IMR-90 (cell line): ENCODE results near the gene MCTP2. TPM values are rescaled to one million over a fixed set of nuclear protein-coding genes. Genes with fewer than 3 reads are reported as not detected.

ENCODE experiments used
- ATAC-seq: fragments of 200-7000 bp; cut with Tn5 transposase; 2 replicates; pipeline ENCODE4 v1.9.1; 2020; ENCODE audit warnings: low read depth, mild to moderate bottlenecking, moderate library complexity
- BruUV-seq: library from RNA; stranded (reverse); fragments of 400-500 nt; replicated peaks from 2 replicates; lab custom pipeline; 2021; lab: Mats Ljungman, UMichigan
- CTCF ChIA-PET: fragments of 300-600 bp; formaldehyde crosslinking; extraction: SDS; loops from one replicate; lab custom pipeline; 2021; ENCODE audit warnings: antibody characterized with exemption; lab: Yijun Ruan, JAX
- POLR2A ChIA-PET: fragments of 300-600 bp; sonication (Branson Sonifier 250); formaldehyde crosslinking; loops from one replicate; lab custom pipeline; 2022; ENCODE audit warnings: antibody characterized with exemption; ENCODE audit not compliant: unreplicated experiment; lab: Charles Lee
- DNase-seq: peaks from one replicate; pipeline ENCODE4 v3.0.0; 2013
- H2AFZ ChIP-seq: replicated peaks from 2 replicates; pipeline ENCODE3; 2013; ENCODE audit warnings: low read length, mild to moderate bottlenecking; ENCODE audit not compliant: poor library complexity
- H2AK5ac ChIP-seq: 2 replicates; pipeline ENCODE4 v1.6.1; 2013; ENCODE audit warnings: low read depth, low read length, inconsistent platforms
- H2AK9ac ChIP-seq: replicated peaks from 2 replicates; pipeline ENCODE3; 2013; ENCODE audit warnings: mild to moderate bottlenecking, low read depth, low read length, moderate library complexity; ENCODE audit not compliant: poor library complexity
- H2BK120ac ChIP-seq: 2 replicates; pipeline ENCODE4 v1.6.1; 2013; ENCODE audit warnings: low read depth, low read length, inconsistent platforms
- H2BK15ac ChIP-seq: 3 replicates; pipeline ENCODE4 v1.6.1; 2013; ENCODE audit warnings: low read depth, low read length, inconsistent platforms
- H2BK20ac ChIP-seq: 2 replicates; pipeline ENCODE4 v1.6.1; 2013; ENCODE audit warnings: low read depth, mild to moderate bottlenecking, inconsistent platforms, low read length, moderate library complexity
- H2BK5ac ChIP-seq: 2 replicates; pipeline ENCODE4 v1.6.1; 2013; ENCODE audit warnings: mild to moderate bottlenecking, low read depth, low read length, inconsistent platforms; ENCODE audit not compliant: poor library complexity, severe bottlenecking
- H3K14ac ChIP-seq: replicated peaks from 2 replicates; pipeline ENCODE4 v1.6.1; 2013; ENCODE audit warnings: low read depth, low read length, inconsistent platforms
- H3K18ac ChIP-seq: 2 replicates; pipeline ENCODE4 v1.6.1; 2013; ENCODE audit warnings: low read depth, low read length, control low read depth
- H3K23ac ChIP-seq: 2 replicates; pipeline ENCODE4 v1.6.1; 2013; ENCODE audit warnings: low read depth, low read length, inconsistent platforms
- H3K27ac ChIP-seq: 2 replicates; pipeline ENCODE4 v1.5.1; 2013; ENCODE audit warnings: mild to moderate bottlenecking, control low read depth, low read length; ENCODE audit not compliant: insufficient read depth
- H3K27me3 ChIP-seq: 2 replicates; pipeline ENCODE4 v1.6.1; 2013; ENCODE audit warnings: low read length; ENCODE audit not compliant: control insufficient read depth, insufficient read depth
- H3K36me3 ChIP-seq: 2 replicates; pipeline ENCODE4 v1.6.1; 2013; ENCODE audit warnings: low read length, mixed read lengths; ENCODE audit not compliant: control insufficient read depth, insufficient read depth
- H3K4ac ChIP-seq: 2 replicates; pipeline ENCODE4 v1.6.1; 2013; ENCODE audit warnings: low read depth, low read length, inconsistent platforms
- H3K4me1 ChIP-seq: 2 replicates; pipeline ENCODE4 v1.6.1; 2013; ENCODE audit warnings: low read length, mixed read lengths; ENCODE audit not compliant: control insufficient read depth, insufficient read depth
- H3K4me2 ChIP-seq: 2 replicates; pipeline ENCODE4 v1.6.1; 2013; ENCODE audit warnings: low read depth, mild to moderate bottlenecking, control low read depth, low read length, moderate library complexity
- H3K4me3 ChIP-seq: 2 replicates; pipeline ENCODE4 v1.5.1; 2013; ENCODE audit warnings: low read depth, mild to moderate bottlenecking, control low read depth, low read length, moderate library complexity; ENCODE audit not compliant: insufficient read depth
- H3K56ac ChIP-seq: 2 replicates; pipeline ENCODE4 v1.6.1; 2013; ENCODE audit warnings: low read length, inconsistent platforms; ENCODE audit not compliant: insufficient read depth; ENCODE audit errors: extremely low read depth
- H3K79me1 ChIP-seq, 2 experiments: 2 replicates each; pipeline ENCODE4 v1.6.1; 2013; ENCODE audit warnings: low read length in 2 of 2, inconsistent platforms in 1 of 2, low read depth in 1 of 2
- H3K9ac ChIP-seq: 2 replicates; pipeline ENCODE4 v1.6.1; 2013; ENCODE audit warnings: low read depth, low read length, control low read depth
- H3K9me1 ChIP-seq: 2 replicates; pipeline ENCODE4 v1.6.1; 2013; ENCODE audit warnings: low read length, inconsistent platforms; ENCODE audit not compliant: insufficient read depth
- H3K9me3 ChIP-seq: 2 replicates; pipeline ENCODE4 v1.6.1; 2013; ENCODE audit warnings: low read length; ENCODE audit not compliant: control insufficient read depth, insufficient read depth
- H4K20me1 ChIP-seq: 2 replicates; pipeline ENCODE4 v1.6.1; 2013; ENCODE audit warnings: low read length, inconsistent platforms; ENCODE audit not compliant: insufficient read depth
- H4K5ac ChIP-seq: 2 replicates; pipeline ENCODE4 v1.6.1; 2013; ENCODE audit warnings: mild to moderate bottlenecking, low read depth, low read length, control low read depth
- H4K8ac ChIP-seq, 2 experiments: 2 replicates each; pipeline ENCODE4 v1.6.1; 2013; ENCODE audit warnings: low read depth in 2 of 2, low read length in 2 of 2, control low read depth in 1 of 2, inconsistent platforms in 1 of 2
- H4K91ac ChIP-seq: 2 replicates; pipeline ENCODE4 v1.6.1; 2013; ENCODE audit warnings: low read depth, low read length, inconsistent platforms; ENCODE audit not compliant: insufficient read depth
- BHLHE40 ChIP-seq: fragments of 150-350 bp; IDR thresholded peaks from 2 replicates; pipeline ENCODE4 v1.6.1; 2016; ENCODE audit warnings: mild to moderate bottlenecking, low read depth, low read length
- MAZ ChIP-seq: IDR thresholded peaks from 2 replicates; pipeline ENCODE4 v1.6.1; 2012; ENCODE audit warnings: low read depth, mild to moderate bottlenecking, low read length, improper control_type of control experiment, moderate library complexity, borderline replicate concordance
- NFE2L2 ChIP-seq: fragments of 150-350 bp; IDR thresholded peaks from 2 replicates; pipeline ENCODE4 v1.6.1; 2016; ENCODE audit warnings: low read depth, mild to moderate bottlenecking, low read length
- POLR2A ChIP-seq: IDR thresholded peaks from 2 replicates; pipeline ENCODE4 v1.6.1; 2012; ENCODE audit warnings: mild to moderate bottlenecking, low read depth, low read length
- RCOR1 ChIP-seq: IDR thresholded peaks from 2 replicates; pipeline ENCODE4 v1.6.1; 2012; ENCODE audit warnings: mild to moderate bottlenecking, low read length, improper control_type of control experiment; ENCODE audit not compliant: insufficient replicate concordance
- WGBS, 2 experiments: methylation state at CpG; one replicate each; pipeline versions ENCODE4 v1.1.5 to v1.1.7; 2013; ENCODE audit warnings: missing lambda C conversion rate in 2 of 2; ENCODE audit not compliant: insufficient read length in 1 of 2; ENCODE audit errors: extremely low coverage in 2 of 2; 5-methylcytosine and 5-hydroxymethylcytosine counted together
- dilution Hi-C: fragments of 300-500 bp; cut with HindIII; formaldehyde crosslinking; loops from one replicate; pipeline ENCODE4 v1.14.3; 2018; ENCODE audit warnings: low sequenced_read_pairs; ENCODE audit not compliant: unreplicated experiment
- in situ Hi-C: fragments of 300-500 bp; cut with MboI; formaldehyde crosslinking; loops from 3 replicates; pipeline ENCODE4 v1.14.3; 2019; ENCODE audit warnings: low sequenced_read_pairs, inconsistent platforms, mixed read lengths
- intact Hi-C: fragments of 100-400 bp; cut with micrococcal nuclease; formaldehyde crosslinking; loops from 2 replicates; pipeline ENCODE4 v1.10.0; 2022
- polyA plus RNA-seq, 3 experiments: library from polyadenylated mRNA; depleted of rRNA; stranded (reverse); fragments of >200 nt; gene quantifications; 2 replicates each; pipeline ENCODE4 v1.2.3, GENCODE V29; 2012; ENCODE audit warnings: low replicate concordance in 1 of 3
- total RNA-seq: library from RNA; depleted of rRNA; stranded (reverse); fragments of >200 nt; gene quantifications from 2 replicates; pipeline ENCODE4 v1.2.3, GENCODE V29; 2012

Gene MCTP2
- total and polyA plus RNA-seq, 2 of the 4 experiments (the other 2 are of a cell fraction): 5.1 to 9.9 TPM

DNA sequence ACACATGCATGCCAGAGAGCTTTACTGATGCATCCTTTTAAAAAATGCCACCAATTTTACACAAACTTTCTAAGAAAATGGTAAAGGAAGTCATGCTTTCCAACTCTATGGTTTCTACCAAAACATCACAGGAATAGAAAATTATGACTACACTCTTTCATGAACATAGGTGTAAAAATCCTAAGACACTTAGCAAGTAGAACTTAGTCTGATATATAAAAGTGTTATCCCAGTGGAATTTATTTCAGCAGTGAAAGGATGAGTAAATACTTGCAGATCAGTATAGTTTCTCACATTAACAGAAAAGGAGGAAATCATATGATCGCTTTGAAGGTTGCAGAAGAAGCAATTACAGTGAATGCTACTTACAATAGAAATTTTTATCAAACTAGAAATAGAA, 43.4 kb downstream of the MCTP2 start:
- Histone ChIP-seq H3K9me3 (no peaks in the 10 kb centered on the region), H2AK9ac (no peak overlapping the region), H3K4me1 (no peaks in the 10 kb centered on the region), H3K36me3 (no peaks in the 10 kb centered on the region), H2BK20ac (no peak overlapping the region), H2BK5ac (no peak overlapping the region), H3K56ac (no peak overlapping the region), H4K5ac (no peak overlapping the region), H3K9ac (no peak overlapping the region), H3K9me1 (no peaks in the 10 kb centered on the region), H3K27me3 (no peaks in the 10 kb centered on the region), H3K23ac (no peak overlapping the region), H3K4ac (no peak overlapping the region), H3K4me2 (no peak overlapping the region), H3K4me3 (no peak overlapping the region), H3K79me1 (peaks cover 5 to 6% of the 10 kb centered on the region in 2 experiments; a peak in 3 of 4 replicates), H2BK120ac (no peak overlapping the region), H4K8ac (no peak overlapping the region), H4K91ac (no peak overlapping the region), H3K27ac (no peak overlapping the region), H3K18ac (no peak overlapping the region), H2AFZ (no peak overlapping the region), H2AK5ac (no peak overlapping the region), H3K14ac (no peak overlapping the region), H2BK15ac (no peak overlapping the region), H4K20me1 (no peaks in the 10 kb centered on the region)
- ChIA-PET POLR2A (no interaction called here), CTCF (interaction anchor here (0.7 kb wide), 1 partner anchor 10 kb away, joined by 3 read pairs; no protein-coding TSS in a partner anchor)
- no peak for TF ChIP-seq BHLHE40
- no peak for TF ChIP-seq POLR2A
- TF ChIP-seq RCOR1: no peak
- no peak for TF ChIP-seq MAZ
- no peak for TF ChIP-seq NFE2L2
- dilution Hi-C loops: no loop called here
- ATAC-seq (no peak), DNase-seq (no peak)
- in situ Hi-C loops: no loop called here
- WGBS, 2 experiments: no CpG with 5 or more reads among the region's 1 CpG
- intact Hi-C loops: no loop called here
- BruUV-seq: no TSS peak
